ENCODE data around the gene SLC17A3. TPM values are rescaled to one million over a fixed set of nuclear protein-coding genes. Genes with fewer than 3 reads are reported as not detected.

The SLC17A3 gene
- total RNA-seq, 1 donor = not detected

DNA sequence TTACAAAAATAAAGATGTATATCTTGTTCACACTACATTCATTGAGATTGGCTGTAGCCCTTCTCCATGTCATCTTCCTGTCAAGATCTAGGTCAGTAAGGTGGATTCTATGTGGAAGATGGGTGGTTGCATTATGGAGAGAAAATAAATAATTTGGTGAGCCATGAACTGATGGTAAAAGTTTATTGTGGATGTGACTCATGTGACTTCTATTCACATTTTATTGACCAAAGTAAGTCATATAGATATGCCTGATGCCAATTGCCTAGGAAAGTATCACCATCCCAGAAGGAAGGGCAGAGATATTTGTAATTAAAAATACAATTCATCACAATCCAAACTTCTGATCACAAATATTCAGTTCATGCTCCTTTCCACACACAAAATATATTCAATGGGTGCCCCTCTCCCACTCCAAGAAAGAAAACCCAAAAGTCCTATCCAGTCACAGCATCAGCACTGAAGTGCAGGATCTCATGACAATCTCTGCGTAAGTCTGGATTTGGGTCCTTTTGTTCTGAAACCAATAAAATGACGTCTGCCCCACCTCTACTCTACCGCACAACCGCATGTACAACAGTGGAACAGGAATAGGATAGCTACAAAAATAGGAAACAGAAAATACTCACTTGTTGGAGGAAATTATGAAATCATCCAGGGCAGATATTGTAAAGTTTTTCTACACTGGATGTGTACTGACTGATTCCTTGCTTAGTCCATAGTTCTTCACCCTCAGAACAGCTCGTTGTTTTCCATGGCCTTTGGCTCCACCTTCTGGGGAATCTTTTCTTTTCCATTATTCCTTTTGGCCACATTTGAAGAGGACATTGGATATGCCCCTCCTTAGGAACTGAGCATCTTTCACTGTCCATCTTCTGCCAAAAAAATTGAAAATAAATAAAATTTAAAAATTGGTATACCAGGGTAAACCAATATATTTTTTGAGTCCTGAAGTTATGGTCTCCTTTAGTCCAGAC lies 16.1 kb upstream of the SLC17A3 start:
- Histone ChIP-seq H3K4me3 (ENCODE audit: insufficient read depth, low read length) (no peak overlapping the region), H3K27ac (ENCODE audit: low read depth, low read length) (no peak overlapping the region), H3K79me2 (ENCODE audit: insufficient read depth, low read length) (no peaks in the 10 kb centered on the region), H3K4me1 (ENCODE audit: insufficient read depth, low read length) (no peaks in the 10 kb centered on the region), H3K36me3 (ENCODE audit: insufficient read depth, low read length) (no peaks in the 10 kb centered on the region), H3K9me3 (ENCODE audit: low read depth, low read length) (no peaks in the 10 kb centered on the region), H2AFZ (ENCODE audit: low read length) (no peak overlapping the region), H3K4me2 (ENCODE audit: insufficient read depth, low read length) (no peak overlapping the region), H3K27me3 (ENCODE audit: insufficient read depth, low read length) (no peaks in the 10 kb centered on the region), H4K20me1 (ENCODE audit: insufficient read depth, low read length) (no peaks in the 10 kb centered on the region)
- DNase-seq (ENCODE audit: insufficient read length, low spot score, missing footprints) = peak; percentile 44
- TF ChIP-seq, protein P1, sequence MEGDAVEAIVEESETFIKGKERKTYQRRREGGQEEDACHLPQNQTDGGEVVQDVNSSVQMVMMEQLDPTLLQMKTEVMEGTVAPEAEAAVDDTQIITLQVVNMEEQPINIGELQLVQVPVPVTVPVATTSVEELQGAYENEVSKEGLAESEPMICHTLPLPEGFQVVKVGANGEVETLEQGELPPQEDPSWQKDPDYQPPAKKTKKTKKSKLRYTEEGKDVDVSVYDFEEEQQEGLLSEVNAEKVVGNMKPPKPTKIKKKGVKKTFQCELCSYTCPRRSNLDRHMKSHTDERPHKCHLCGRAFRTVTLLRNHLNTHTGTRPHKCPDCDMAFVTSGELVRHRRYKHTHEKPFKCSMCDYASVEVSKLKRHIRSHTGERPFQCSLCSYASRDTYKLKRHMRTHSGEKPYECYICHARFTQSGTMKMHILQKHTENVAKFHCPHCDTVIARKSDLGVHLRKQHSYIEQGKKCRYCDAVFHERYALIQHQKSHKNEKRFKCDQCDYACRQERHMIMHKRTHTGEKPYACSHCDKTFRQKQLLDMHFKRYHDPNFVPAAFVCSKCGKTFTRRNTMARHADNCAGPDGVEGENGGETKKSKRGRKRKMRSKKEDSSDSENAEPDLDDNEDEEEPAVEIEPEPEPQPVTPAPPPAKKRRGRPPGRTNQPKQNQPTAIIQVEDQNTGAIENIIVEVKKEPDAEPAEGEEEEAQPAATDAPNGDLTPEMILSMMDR (IDR thresholded peaks at IDR 0.05; ENCODE audit: extremely low read depth, low read depth, low read length) = peak; percentile 61

DNA sequence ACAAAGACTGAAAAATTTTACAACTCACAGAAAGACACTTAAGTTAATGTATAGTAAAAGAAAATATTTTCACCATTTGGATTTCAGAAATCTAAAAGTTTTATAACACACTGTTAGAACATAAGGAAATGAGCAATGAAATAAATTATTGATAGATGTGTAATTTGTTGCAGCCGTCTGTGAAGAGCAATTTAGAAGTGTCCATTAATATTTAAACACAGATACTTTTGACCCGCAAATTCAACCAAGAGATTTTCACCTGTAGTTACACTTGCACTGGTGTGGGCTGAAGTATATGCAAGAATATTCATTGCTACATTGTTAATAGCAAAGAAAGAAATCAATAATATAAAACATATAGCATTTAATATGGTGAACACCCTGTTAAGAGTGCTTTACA lies 14.6 kb upstream of the SLC17A3 start:
- H2AFZ ChIP-seq (ENCODE audit: low read length) = no peak overlapping the region
- DNase-seq (ENCODE audit: insufficient read length, low spot score, missing footprints) = no peak
- H3K9me3 ChIP-seq (ENCODE audit: low read depth, low read length) = no peaks in the 10 kb centered on the region
- no peaks in the 10 kb centered on the region for H3K79me2 ChIP-seq (ENCODE audit: insufficient read depth, low read length)
- no peaks in the 10 kb centered on the region for H3K36me3 ChIP-seq (ENCODE audit: insufficient read depth, low read length)
- H3K4me1 ChIP-seq (ENCODE audit: insufficient read depth, low read length) = peaks cover 8% of the 10 kb centered on the region
- no peaks in the 10 kb centered on the region for H3K27me3 ChIP-seq (ENCODE audit: insufficient read depth, low read length)
- TF ChIP-seq, protein P1 (IDR thresholded peaks at IDR 0.05; ENCODE audit: extremely low read depth, low read depth, low read length) = no peak
- H3K27ac ChIP-seq (ENCODE audit: low read depth, low read length) = no peak overlapping the region
- H4K20me1 ChIP-seq (ENCODE audit: insufficient read depth, low read length) = no peaks in the 10 kb centered on the region
- no peak overlapping the region for H3K4me2 ChIP-seq (ENCODE audit: insufficient read depth, low read length)
- no peak overlapping the region for H3K4me3 ChIP-seq (ENCODE audit: insufficient read depth, low read length)

GRCh38 chr6:25886066-25886465 lies 12.0 kb upstream of the SLC17A3 start:
- Histone ChIP-seq H3K4me2 (ENCODE audit: insufficient read depth, low read length) (no peak overlapping the region), H3K79me2 (ENCODE audit: insufficient read depth, low read length) (no peaks in the 10 kb centered on the region), H3K9me3 (ENCODE audit: low read depth, low read length) (no peaks in the 10 kb centered on the region), H3K27ac (ENCODE audit: low read depth, low read length) (no peak overlapping the region), H3K4me1 (ENCODE audit: insufficient read depth, low read length) (peaks cover 9% of the 10 kb centered on the region), H4K20me1 (ENCODE audit: insufficient read depth, low read length) (no peaks in the 10 kb centered on the region), H2AFZ (ENCODE audit: low read length) (no peak overlapping the region), H3K36me3 (ENCODE audit: insufficient read depth, low read length) (no peaks in the 10 kb centered on the region), H3K4me3 (ENCODE audit: insufficient read depth, low read length) (no peak overlapping the region), H3K27me3 (ENCODE audit: insufficient read depth, low read length) (no peaks in the 10 kb centered on the region)
- TF ChIP-seq, protein P1 (IDR thresholded peaks at IDR 0.05; ENCODE audit: extremely low read depth, low read depth, low read length) = no peak
- DNase-seq (ENCODE audit: insufficient read length, low spot score, missing footprints) = no peak

DNA sequence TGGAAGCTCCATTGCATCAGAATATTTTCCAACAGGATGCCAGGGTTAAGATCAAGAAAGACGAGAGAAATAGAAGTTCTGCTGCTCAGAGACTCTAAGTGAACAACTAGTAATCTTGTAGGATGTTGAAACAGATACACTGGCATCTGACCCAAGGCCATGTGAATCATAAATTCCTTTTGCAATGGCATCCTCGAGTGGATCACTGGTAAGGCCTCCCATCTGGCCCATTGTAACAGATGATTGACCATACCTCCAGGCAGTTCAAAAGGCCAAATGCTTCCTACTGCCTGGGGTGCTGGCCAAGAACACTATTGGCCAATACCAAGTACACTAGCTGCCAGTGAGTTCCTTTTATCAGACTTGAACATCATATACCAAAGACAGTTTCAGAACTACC lies 9.9 kb upstream of the SLC17A3 start:
- no peaks in the 10 kb centered on the region for H3K27me3 ChIP-seq (ENCODE audit: insufficient read depth, low read length)
- no peaks in the 10 kb centered on the region for H3K9me3 ChIP-seq (ENCODE audit: low read depth, low read length)
- H3K4me3 ChIP-seq (ENCODE audit: insufficient read depth, low read length) = no peak overlapping the region
- H3K79me2 ChIP-seq (ENCODE audit: insufficient read depth, low read length) = no peaks in the 10 kb centered on the region
- H3K4me1 ChIP-seq (ENCODE audit: insufficient read depth, low read length) = peaks cover 9% of the 10 kb centered on the region
- H3K27ac ChIP-seq (ENCODE audit: low read depth, low read length) = peak overlapping the region; percentile 29
- peak; percentile 50 for DNase-seq (ENCODE audit: insufficient read length, low spot score, missing footprints)
- no peaks in the 10 kb centered on the region for H4K20me1 ChIP-seq (ENCODE audit: insufficient read depth, low read length)
- TF ChIP-seq, protein P1 (IDR thresholded peaks at IDR 0.05; ENCODE audit: extremely low read depth, low read depth, low read length) = no peak
- no peak overlapping the region for H3K4me2 ChIP-seq (ENCODE audit: insufficient read depth, low read length)
- H3K36me3 ChIP-seq (ENCODE audit: insufficient read depth, low read length) = no peaks in the 10 kb centered on the region
- H2AFZ ChIP-seq (ENCODE audit: low read length) = no peak overlapping the region
